AG04450 (cell line): ENCODE data around the gene TSPAN4. TPM values are rescaled to one million over a fixed set of nuclear protein-coding genes. Genes with fewer than 3 reads are reported as not detected.

Experiments used
- CTCF ChIA-PET: fragments of 300-600, 350-600 bp; formaldehyde crosslinking; extraction: SDS; loops from one replicate; lab custom pipeline; 2022; ENCODE audit warnings: antibody characterized with exemption, inconsistent platforms; lab: Charles Lee
- POLR2A ChIA-PET: fragments of 350-600 bp; formaldehyde crosslinking; extraction: SDS; loops from one replicate; lab custom pipeline; 2021; ENCODE audit warnings: antibody characterized with exemption, inconsistent platforms; lab: Yijun Ruan, JAX
- DNase-seq: peaks from one replicate; pipeline ENCODE4 v3.0.0-alpha.2; 2011; ENCODE audit warnings: low read depth, low spot score
- H3K27ac ChIP-seq: one replicate; pipeline ENCODE4 v1.5.1; 2012; ENCODE audit warnings: low read depth, low read length, control low read depth
- H3K27me3 ChIP-seq: one replicate; pipeline ENCODE4 v1.6.0; 2012; ENCODE audit warnings: low read length; ENCODE audit not compliant: control insufficient read depth, insufficient read depth
- H3K4me3 ChIP-seq: 2 replicates; pipeline ENCODE4 v1.5.1; 2011; ENCODE audit warnings: mild to moderate bottlenecking, low read depth, low read length, control low read depth
- H3K9me3 ChIP-seq: 2 replicates; pipeline ENCODE4 v1.5.1; 2012; ENCODE audit warnings: low read length; ENCODE audit not compliant: control insufficient read depth, insufficient read depth
- CTCF ChIP-seq: IDR thresholded peaks from 2 replicates; pipeline ENCODE4 v1.5.1; 2011; ENCODE audit warnings: low read depth, low read length, control low read depth, inconsistent platforms
- polyA plus RNA-seq: library from polyadenylated mRNA; depleted of rRNA; stranded (reverse); fragments of >200 nt; gene quantifications from 2 replicates; pipeline ENCODE4 v1.2.3, GENCODE V29; 2011

The TSPAN4 gene
- polyA plus RNA-seq, 1 experiment: 92.6 TPM

GRCh38 chr11:815675-816432 lies 26.8 kb upstream of the TSPAN4 start:
- no peaks in the 10 kb centered on the region for H3K27me3 ChIP-seq
- ChIA-PET CTCF (no interaction called here), POLR2A (no interaction called here)
- H3K9me3 ChIP-seq: no peaks in the 10 kb centered on the region; the same call in 1 of the 2 replicates
- H3K27ac ChIP-seq: no peak overlapping the region
- DNase-seq: no peak
- no peak overlapping the region for H3K4me3 ChIP-seq
- no peak for TF ChIP-seq CTCF

DNA sequence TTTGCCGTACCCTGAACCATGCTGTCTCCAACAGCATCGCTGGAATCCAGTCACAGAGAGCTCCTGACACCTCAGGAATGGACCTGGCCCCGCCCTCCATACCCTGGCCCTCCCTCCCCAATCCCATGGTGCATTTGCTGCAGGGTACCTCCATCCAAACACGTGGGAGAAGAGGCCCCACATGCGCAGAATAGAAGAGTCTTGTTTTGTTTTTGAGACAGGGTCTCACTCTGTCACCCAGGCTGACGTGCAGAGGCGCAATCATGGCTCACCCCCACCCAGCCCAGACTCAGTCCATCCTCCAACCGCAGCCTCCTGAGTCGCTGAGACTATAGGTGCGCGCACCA lies 26.2 kb upstream of the TSPAN4 start:
- DNase-seq: no peak
- TF ChIP-seq CTCF: no peak
- Histone ChIP-seq H3K27ac (no peak overlapping the region), H3K4me3 (no peak overlapping the region), H3K27me3 (no peaks in the 10 kb centered on the region), H3K9me3 (no peaks in the 10 kb centered on the region; the same call in 1 of the 2 replicates)
- ChIA-PET POLR2A (no interaction called here), CTCF (no interaction called here)

DNA sequence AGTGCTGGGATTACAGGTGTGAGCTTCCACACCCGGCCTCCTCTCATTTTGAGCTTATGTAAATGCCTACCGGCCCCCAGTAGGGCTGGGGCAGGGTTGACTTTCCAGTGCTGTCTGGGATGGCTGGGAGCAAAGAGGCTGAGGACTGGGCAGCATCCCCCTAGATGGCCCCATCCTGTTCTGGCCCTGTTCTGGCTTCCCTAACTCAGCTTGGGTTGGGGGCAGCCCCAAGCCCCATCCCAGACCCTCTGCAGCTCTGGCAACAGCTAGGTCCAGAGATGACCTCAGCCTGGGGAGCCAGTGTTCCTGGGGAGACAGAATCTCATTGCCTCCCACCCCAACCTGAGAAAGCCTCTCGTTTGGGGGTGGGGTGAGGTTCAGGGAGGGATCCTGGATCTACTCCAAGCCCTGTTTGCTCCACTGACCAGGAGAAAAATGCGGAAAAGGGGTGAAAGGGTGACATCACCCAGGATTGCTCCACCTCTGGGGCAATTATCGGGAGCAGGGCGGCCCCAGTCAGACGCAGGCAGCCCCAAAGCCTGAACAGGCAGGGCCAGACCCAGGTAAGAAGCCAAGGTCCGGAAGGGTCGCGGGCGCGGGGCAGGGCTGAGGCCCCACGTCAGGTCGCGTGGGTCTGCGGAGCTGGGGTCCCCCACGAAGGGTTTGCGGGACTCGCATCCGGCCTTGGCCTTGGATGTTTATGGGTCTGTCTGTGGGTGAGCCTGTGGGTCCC lies 24.1 kb upstream of the TSPAN4 start, which contains the start of gene PNPLA2:
TSS of gene PNPLA2 (plus strand) at position 519 of the 733 bp plus-strand sequence. CDS start 805 bp downstream, outside the sequence.
- peak within 1 kb of the TSS; percentile 78 for H3K4me3 ChIP-seq
- TF ChIP-seq CTCF: no peak
- DNase-seq: no peak
- no peaks in the 10 kb centered on the region; the same call in 1 of the 2 replicates for H3K9me3 ChIP-seq
- H3K27me3 ChIP-seq: no peaks in the 10 kb centered on the region
- CTCF ChIA-PET: interaction anchor here (0.7 to 1.2 kb wide), 2 partner anchors 19 to 58 kb away, joined by 3 to 6 read pairs; no protein-coding TSS in a partner anchor
- peak within 1 kb of the TSS; percentile 11 for H3K27ac ChIP-seq
- POLR2A ChIA-PET: interaction anchor here (0.6 to 3.3 kb wide), 13 partner anchors 8 to 747 kb away, joined by 3 to 31 read pairs (median 8); partner anchors contain the start of genes CD151, RPLP2 and TSPAN4

GRCh38 chr11:819129-819931 lies 23.3 kb upstream of the TSPAN4 start:
- peak; percentile 10; the same call in 1 of the 2 replicates for TF ChIP-seq CTCF
- peak; percentile 48 for DNase-seq
- CTCF ChIA-PET: interaction anchor here (0.7 to 1.2 kb wide), 2 partner anchors 20 to 59 kb away, joined by 3 to 6 read pairs; no protein-coding TSS in a partner anchor
- POLR2A ChIA-PET: interaction anchor here (0.6 to 3.3 kb wide), 14 partner anchors 8 to 747 kb away, joined by 3 to 31 read pairs (median 7); partner anchors contain the start of genes CD151, RPLP2 and TSPAN4
- Histone ChIP-seq H3K27ac (peak overlapping the region; percentile 11), H3K9me3 (no peaks in the 10 kb centered on the region; the same call in 1 of the 2 replicates), H3K4me3 (peak overlapping the region; percentile 78), H3K27me3 (no peaks in the 10 kb centered on the region)
